Left ventricle myocardium inferior (tissue), 1 donor: ENCODE data around the gene AGO4. TPM values are rescaled to one million over a fixed set of nuclear protein-coding genes. Genes with fewer than 3 reads are reported as not detected.

ENCODE experiments used
- DNase-seq: peaks from one replicate; pipeline ENCODE4 v3.0.0-alpha.2; 2020
- H3K27ac ChIP-seq: fragments of 200-600 bp; replicated peaks from 2 replicates; pipeline ENCODE4 v1.8.0; 2021
- H3K27me3 ChIP-seq: fragments of 200-600 bp; 2 replicates; pipeline ENCODE4 v1.8.0; 2021; ENCODE audit warnings: low read depth
- H3K36me3 ChIP-seq: fragments of 200-600 bp; 2 replicates; pipeline ENCODE4 v1.8.0; 2021
- H3K4me1 ChIP-seq: fragments of 200-600 bp; 2 replicates; pipeline ENCODE4 v1.8.0; 2021
- H3K4me3 ChIP-seq: fragments of 200-600 bp; 2 replicates; pipeline ENCODE4 v1.8.0; 2021; ENCODE audit warnings: mild to moderate bottlenecking, moderate library complexity
- H3K9me3 ChIP-seq: fragments of 200-600 bp; replicated peaks from 2 replicates; pipeline ENCODE4 v1.8.0; 2021
- CTCF ChIP-seq: fragments of 200-600 bp; IDR thresholded peaks from 2 replicates; pipeline ENCODE4 v1.8.0; 2021; ENCODE audit warnings: antibody characterized with exemption, mild to moderate bottlenecking, borderline replicate concordance
- intact Hi-C: fragments of 100-400 bp; cut with micrococcal nuclease; formaldehyde crosslinking; loops from one replicate; pipeline ENCODE4 v1.11.0; 2022
- total RNA-seq: library from RNA; stranded (reverse); fragmentation: NEBNext Ultra II Directional; extraction: Animal tissue kit (Norgen Biotek cat#: 25700); gene quantifications from one replicate; pipeline ENCODE4 v1.2.1, GENCODE V29; 2021
- donor health status: DM: no; HTN: yes; CAD: no; lungs with severe emphysema.

Gene AGO4
- total RNA-seq, 1 donor from 2014 or later: 14.6 TPM

GRCh38 chr1:35833395-35833794 lies 25.6 kb downstream of the AGO4 start:
- H3K27me3 ChIP-seq: no peaks in the 10 kb centered on the region
- H3K4me3 ChIP-seq: no peak overlapping the region
- TF ChIP-seq CTCF: no peak
- DNase-seq: no peak
- intact Hi-C loops: no loop called here
- peaks cover 95% of the 10 kb centered on the region for H3K36me3 ChIP-seq
- peaks cover 7% of the 10 kb centered on the region for H3K9me3 ChIP-seq
- no peak overlapping the region for H3K27ac ChIP-seq
- H3K4me1 ChIP-seq: peaks cover 3% of the 10 kb centered on the region

- intact Hi-C loops: no loop called here
- no peak for TF ChIP-seq CTCF
- Histone ChIP-seq H3K27me3 (no peaks in the 10 kb centered on the region), H3K9me3 (peaks cover 7% of the 10 kb centered on the region), H3K27ac (no peak overlapping the region), H3K36me3 (peaks cover 94% of the 10 kb centered on the region), H3K4me3 (no peak overlapping the region), H3K4me1 (peaks cover 3% of the 10 kb centered on the region)
- DNase-seq: no peak
These were observed 26.4 kb downstream of the AGO4 start for GRCh38 chr1:35834218-35834617.

- intact Hi-C loops: no loop called here
- Histone ChIP-seq H3K4me1 (peaks cover 3% of the 10 kb centered on the region), H3K27ac (no peak overlapping the region), H3K9me3 (peaks cover 7% of the 10 kb centered on the region), H3K4me3 (no peak overlapping the region), H3K27me3 (no peaks in the 10 kb centered on the region), H3K36me3 (peaks cover 96% of the 10 kb centered on the region)
- no peak for DNase-seq
- TF ChIP-seq CTCF: no peak
These were observed 27.6 kb downstream of the AGO4 start for GRCh38 chr1:35835398-35835797.

- no peak for DNase-seq
- H3K4me1 ChIP-seq: peaks cover 3% of the 10 kb centered on the region
- H3K27me3 ChIP-seq: no peaks in the 10 kb centered on the region
- peaks cover 7% of the 10 kb centered on the region for H3K9me3 ChIP-seq
- H3K36me3 ChIP-seq: peaks cover 96% of the 10 kb centered on the region
- intact Hi-C loops: no loop called here
- no peak overlapping the region for H3K27ac ChIP-seq
- no peak for TF ChIP-seq CTCF
- H3K4me3 ChIP-seq: no peak overlapping the region
These were observed 28.9 kb downstream of the AGO4 start for GRCh38 chr1:35836734-35837133.

GRCh38 chr1:35838693-35839245 lies 31.0 kb downstream of the AGO4 start:
- peaks cover 7% of the 10 kb centered on the region for H3K9me3 ChIP-seq
- no peak for TF ChIP-seq CTCF
- peaks cover 96% of the 10 kb centered on the region for H3K36me3 ChIP-seq
- intact Hi-C loops: no loop called here
- no peak for DNase-seq
- no peak overlapping the region for H3K4me3 ChIP-seq
- H3K27me3 ChIP-seq: no peaks in the 10 kb centered on the region
- no peak overlapping the region for H3K27ac ChIP-seq
- H3K4me1 ChIP-seq: peaks cover 3% of the 10 kb centered on the region
